Activated T-helper 1 cell treated with Interleukin-2 at 50 U/mL for 16 hours (primary cell): ENCODE results near the gene LMO7.

ENCODE experiments used
- DNase-seq: peaks from one replicate; pipeline ENCODE4 v3.0.0-alpha.2; 2020; ENCODE audit warnings: low read depth

The LMO7 gene

GRCh38 chr13:75801388-75801945 is 165.3 kb downstream of the LMO7 start:
- DNase-seq = no peak

- no peak for DNase-seq
These were observed 166.0 kb downstream of the LMO7 start for GRCh38 chr13:75802161-75802560.

GRCh38 chr13:75803164-75803611 is 167.1 kb downstream of the LMO7 start:
- no peak for DNase-seq

- DNase-seq = no peak
These were observed 167.9 kb downstream of the LMO7 start for GRCh38 chr13:75804054-75804453.

GRCh38 chr13:75804605-75805004 is 168.5 kb downstream of the LMO7 start:
- DNase-seq = no peak

- DNase-seq = no peak
These were observed 170.0 kb downstream of the LMO7 start for GRCh38 chr13:75806117-75806516.

- no peak for DNase-seq
These were observed 175.2 kb downstream of the LMO7 start for GRCh38 chr13:75811361-75811760.

GRCh38 chr13:75811841-75812240 is 175.7 kb downstream of the LMO7 start:
- DNase-seq = no peak

- DNase-seq = no peak
These were observed 176.6 kb downstream of the LMO7 start for GRCh38 chr13:75812751-75813181.

- no peak for DNase-seq
These were observed 177.2 kb downstream of the LMO7 start for GRCh38 chr13:75813323-75813722.

- no peak for DNase-seq
These were observed 182.2 kb downstream of the LMO7 start for GRCh38 chr13:75818179-75818967.

- no peak for DNase-seq
These were observed 182.8 kb downstream of the LMO7 start for GRCh38 chr13:75818968-75819225.

GRCh38 chr13:75825161-75825560 is 189.0 kb downstream of the LMO7 start:
- no peak for DNase-seq

GRCh38 chr13:75825594-75825993 is 189.5 kb downstream of the LMO7 start:
- DNase-seq = no peak

- no peak for DNase-seq
These were observed 190.3 kb downstream of the LMO7 start for GRCh38 chr13:75826391-75826790.

GRCh38 chr13:75829830-75830229 is 193.7 kb downstream of the LMO7 start:
- DNase-seq = no peak

- no peak for DNase-seq
These were observed 194.7 kb downstream of the LMO7 start for GRCh38 chr13:75830842-75831241.

- no peak for DNase-seq
These were observed 195.3 kb downstream of the LMO7 start for GRCh38 chr13:75831389-75831788.

GRCh38 chr13:75832812-75833211 is 196.7 kb downstream of the LMO7 start:
- no peak for DNase-seq

- no peak for DNase-seq
These were observed 200.3 kb downstream of the LMO7 start for GRCh38 chr13:75836441-75836840.

GRCh38 chr13:75838366-75839005 is 202.4 kb downstream of the LMO7 start:
- DNase-seq = no peak

GRCh38 chr13:75839406-75839805 is 203.3 kb downstream of the LMO7 start:
- DNase-seq = no peak

- no peak for DNase-seq
These were observed 205.8 kb downstream of the LMO7 start for GRCh38 chr13:75841905-75842304.

GRCh38 chr13:75843074-75843473 is 206.9 kb downstream of the LMO7 start:
- no peak for DNase-seq
